GM18505 (cell line): ENCODE results near the gene FAM98B.

ENCODE experiments used
- ATAC-seq: cut with Tn5 transposase; IDR thresholded peaks from one replicate; pipeline ENCODE4 v1.9.1; 2021; ENCODE audit not compliant: unreplicated experiment
- POLR2A ChIP-seq: IDR thresholded peaks from 4 replicates; pipeline ENCODE4 v1.6.1; 2011; ENCODE audit warnings: borderline replicate concordance; ENCODE audit not compliant: insufficient read depth, insufficient read length; ENCODE audit errors: extremely low read depth

The FAM98B gene

GRCh38 chr15:38524156-38524555 is 70.2 kb downstream of the FAM98B start:
- no peak for ATAC-seq
- no peak for TF ChIP-seq POLR2A

- ATAC-seq = no peak
These were observed 71.6 kb downstream of the FAM98B start for GRCh38 chr15:38525489-38525888.

GRCh38 chr15:38526158-38526557 is 72.2 kb downstream of the FAM98B start:
- no peak for ATAC-seq
- TF ChIP-seq POLR2A = no peak

More at GRCh38 chr15:38525489-38525888, 71.6 kb downstream of the FAM98B start:
- no peak for TF ChIP-seq POLR2A

DNA sequence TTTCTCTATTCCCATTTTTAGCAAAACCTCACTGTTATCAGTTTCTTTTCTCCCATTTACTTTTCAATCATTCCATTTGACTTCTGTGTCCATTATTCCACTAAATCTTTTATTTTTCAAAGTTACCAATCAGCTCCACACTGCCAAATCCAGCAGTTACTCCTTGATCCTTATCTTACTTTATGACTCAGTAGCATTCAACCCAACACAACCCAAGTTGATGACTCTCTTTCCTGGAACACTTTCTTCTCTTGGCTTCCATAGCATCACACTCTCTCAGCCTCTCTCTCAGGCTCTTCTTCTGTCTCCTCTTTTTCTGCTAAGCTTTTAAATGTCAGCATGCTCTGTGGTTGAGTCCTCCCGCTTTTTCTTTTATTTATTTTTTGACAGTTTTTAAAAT is 74.4 kb downstream of the FAM98B start:
- no peak for ATAC-seq
- no peak for TF ChIP-seq POLR2A

DNA sequence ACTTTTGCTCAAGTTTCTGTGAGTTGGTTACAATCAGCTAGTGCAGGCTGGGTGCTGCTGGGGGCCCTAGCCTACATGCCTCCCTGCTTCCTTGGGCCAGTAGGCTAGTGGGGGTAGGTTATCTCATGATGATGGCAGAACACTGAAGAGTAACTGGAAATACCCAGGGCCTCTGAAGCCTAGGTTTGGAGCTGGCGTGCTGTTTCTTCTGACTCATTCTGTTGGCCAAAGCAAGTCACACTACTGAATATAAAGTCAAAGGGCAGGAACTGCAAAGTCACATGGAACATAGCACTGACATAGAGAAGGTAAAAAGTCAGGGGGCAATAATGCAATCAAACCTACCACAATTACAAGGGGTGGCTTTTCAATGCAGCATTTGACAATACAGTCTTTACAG is 76.2 kb downstream of the FAM98B start:
- TF ChIP-seq POLR2A = no peak
- ATAC-seq = no peak

DNA sequence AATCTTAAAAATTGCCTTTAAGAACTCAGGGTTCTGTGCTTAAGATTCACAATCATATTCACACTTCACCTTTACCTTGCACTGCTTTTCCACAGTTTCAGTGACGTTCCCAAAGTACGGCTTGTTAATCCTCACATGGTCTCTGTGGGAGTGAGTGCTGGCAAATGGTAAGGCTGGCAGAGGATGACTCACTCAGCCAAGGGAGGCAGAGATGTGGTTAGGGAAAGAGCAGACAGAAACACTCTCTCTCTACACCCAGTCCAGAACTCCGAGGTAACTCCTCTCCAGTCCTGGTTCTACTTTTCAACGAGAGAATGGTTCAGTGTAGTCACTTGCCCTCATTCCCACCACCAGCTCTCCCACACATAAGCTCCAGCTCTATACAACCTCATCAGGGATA is 77.6 kb downstream of the FAM98B start:
- ATAC-seq = no peak
- TF ChIP-seq POLR2A = no peak

GRCh38 chr15:38532728-38533127 is 78.8 kb downstream of the FAM98B start:
- TF ChIP-seq POLR2A = no peak
- no peak for ATAC-seq

GRCh38 chr15:38533416-38533915 is 79.5 kb downstream of the FAM98B start:
- ATAC-seq = no peak
- TF ChIP-seq POLR2A = no peak

DNA sequence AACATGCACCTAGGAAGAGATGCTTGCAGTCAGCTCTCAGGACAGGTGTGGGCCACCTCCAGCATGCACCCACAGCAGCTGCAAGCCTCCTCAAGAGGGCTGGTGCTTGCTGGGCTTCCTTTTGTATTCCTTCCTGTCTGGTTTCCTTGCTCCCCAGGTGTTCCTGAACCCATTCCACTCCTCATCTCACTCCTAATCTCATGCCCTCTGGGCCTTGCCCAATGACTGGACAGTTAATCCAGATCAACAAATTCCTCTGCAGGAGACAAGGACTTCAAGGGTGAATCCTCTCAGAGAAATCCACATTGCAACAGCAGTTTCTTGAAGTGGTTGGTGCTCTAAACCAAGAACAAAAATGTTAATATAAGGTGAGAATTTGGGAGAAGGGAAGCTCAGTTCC is 80.0 kb downstream of the FAM98B start:
- ATAC-seq = no peak
- TF ChIP-seq POLR2A = no peak

DNA sequence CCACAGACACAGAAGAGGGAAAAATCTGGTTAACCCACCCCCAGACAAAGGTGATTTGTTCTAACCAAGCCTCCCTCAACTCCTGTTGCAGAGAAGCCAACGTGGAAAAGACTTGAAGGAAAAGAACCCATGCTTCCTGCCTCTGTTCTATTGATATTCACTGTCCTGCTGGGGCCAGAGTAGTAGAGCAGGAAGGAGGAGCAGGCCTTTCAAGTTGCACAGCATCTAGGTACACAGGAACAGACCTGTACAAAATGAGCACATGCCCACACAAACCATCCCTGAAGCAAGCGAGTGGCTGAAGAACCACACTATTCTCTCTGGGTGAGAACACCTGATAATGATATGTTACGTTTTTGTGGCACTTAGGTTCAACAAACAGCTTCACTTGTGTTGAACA is 80.8 kb downstream of the FAM98B start:
- ATAC-seq = no peak

GRCh38 chr15:38535491-38536200 is 81.7 kb downstream of the FAM98B start:
- no peak for ATAC-seq
- TF ChIP-seq POLR2A = no peak

More for the DNA sequence above, 80.8 kb downstream of the FAM98B start:
- TF ChIP-seq POLR2A = no peak

DNA sequence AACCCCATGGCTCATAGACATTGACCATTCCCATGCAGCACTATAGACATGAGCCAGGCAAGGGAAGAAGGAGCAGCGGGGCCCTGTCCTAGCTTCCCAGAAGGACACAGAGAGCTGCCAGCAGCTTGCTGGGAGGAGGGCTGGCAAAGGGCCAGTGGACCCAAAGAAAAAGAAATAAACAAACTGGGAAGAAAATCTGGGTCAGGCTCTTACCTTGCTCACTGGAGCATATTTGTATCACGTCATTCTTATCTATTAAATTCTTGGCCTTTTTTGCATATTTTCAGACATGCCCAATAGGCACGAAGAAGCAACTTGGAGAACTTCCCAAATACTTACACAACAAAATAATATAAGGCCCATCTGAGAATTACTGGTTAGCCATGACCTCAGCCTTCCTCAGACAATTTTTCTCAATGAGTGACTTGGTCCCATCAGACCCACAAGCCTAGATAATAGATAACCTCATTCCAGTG is 82.3 kb downstream of the FAM98B start:
- no peak for ATAC-seq

More for the DNA sequence above, 82.3 kb downstream of the FAM98B start:
- TF ChIP-seq POLR2A = no peak
